Stimulated activated CD8-positive, alpha-beta memory T cell treated with anti-CD3 and anti-CD28 coated beads, Interleukin-12 subunit alpha, Interleukin-12 subunit beta, amount 100 ng/mL, for 24 hours (primary cell): ENCODE results near the gene CDK16.
"Not testable (repeated sequence)": the region's sequence is repeated elsewhere in the genome, so short reads cannot be mapped to it uniquely, and the experiment has no call there.

ENCODE experiments used
- DNase-seq: peaks from one replicate; pipeline ENCODE4 v3.0.0-alpha.2; 2020; ENCODE audit errors: extremely low read depth

Gene CDK16

DNA sequence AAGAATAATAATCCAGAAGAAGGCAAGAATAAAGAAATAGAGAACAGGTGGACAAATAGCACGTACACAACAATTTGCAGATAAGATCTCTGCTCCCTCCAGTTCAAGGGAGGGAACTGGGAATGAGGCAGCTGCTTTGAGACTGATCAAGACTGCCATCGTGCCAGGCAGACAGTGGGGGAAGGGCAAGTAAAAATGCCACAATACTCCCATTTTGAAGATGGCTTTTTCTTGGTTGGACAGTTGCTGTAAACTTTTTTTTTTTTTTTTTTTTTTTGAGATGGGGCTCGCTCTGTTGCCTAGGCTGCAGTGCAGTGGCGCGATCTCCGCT, 31.5 kb downstream of the CDK16 start:
- DNase-seq, result no peak

DNA sequence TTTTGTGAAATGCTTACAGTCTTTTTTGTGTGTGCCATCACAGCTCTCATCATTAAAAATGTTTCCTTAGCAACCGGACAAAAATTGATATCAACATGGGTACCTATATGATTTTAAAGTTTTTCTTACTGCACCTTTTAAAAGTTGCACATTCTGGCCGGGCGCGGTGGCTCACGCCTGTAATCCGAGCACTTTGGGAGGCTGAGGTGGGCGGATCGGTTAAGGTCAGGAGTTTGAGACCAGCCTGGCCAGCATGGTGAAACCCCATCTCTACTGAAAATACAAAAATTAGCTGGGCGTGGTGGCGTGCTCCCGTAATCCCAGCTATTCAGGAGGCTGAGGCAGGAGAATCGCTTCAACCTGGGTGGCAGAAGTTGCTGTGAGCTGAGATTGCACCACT, 39.1 kb downstream of the CDK16 start:
- DNase-seq, result not testable (repeated sequence)

DNA sequence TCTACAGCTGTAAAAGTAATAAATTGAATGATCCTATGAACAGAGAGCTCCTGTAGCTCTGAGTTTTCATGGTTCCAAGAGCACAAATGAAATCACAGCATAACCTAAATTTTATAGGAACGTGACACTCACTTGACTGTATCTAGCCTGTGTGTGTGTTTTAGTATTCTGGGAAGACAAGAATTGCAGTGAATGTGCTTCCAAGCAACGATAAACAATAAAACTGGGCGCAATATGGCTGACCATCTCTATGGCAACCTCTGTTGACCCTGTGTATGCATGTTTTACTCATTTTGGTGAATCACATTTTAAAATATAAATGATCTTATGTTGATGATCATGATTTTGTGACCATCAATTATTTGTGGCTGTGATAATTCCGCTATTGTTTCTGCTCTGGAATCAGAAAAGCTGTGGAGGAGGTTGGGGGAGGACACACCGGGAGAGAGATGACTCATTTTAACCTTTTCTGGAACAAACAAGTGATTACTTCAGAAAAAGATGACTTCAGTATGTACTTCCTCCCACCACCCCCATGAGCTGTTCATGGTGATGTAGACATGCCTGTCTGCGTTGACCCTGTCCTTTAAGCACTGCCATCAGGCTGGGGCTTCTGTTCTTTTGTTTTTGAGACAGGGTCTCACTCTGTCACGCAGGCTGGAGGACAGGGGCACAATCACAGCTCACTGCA, 46.1 kb downstream of the CDK16 start:
- no peak for DNase-seq

DNA sequence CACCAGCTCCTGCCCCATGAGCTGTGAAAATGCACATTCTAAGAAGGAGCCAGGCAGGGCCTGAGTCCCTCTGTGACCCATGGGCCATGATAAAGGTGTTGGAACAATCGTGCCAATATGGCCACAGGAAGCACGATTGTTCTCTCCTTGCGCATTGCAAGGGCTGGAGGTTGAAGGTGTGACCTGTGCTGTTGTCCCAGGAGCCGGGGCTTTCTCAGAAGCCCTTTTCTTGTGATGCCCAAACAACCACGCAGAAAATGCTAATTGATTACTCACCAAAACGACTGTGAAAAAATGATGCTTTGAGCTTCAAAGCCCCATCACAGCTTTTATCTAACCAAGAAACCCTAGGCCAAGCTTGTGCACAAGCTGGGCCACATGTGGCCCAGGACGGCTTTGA, 48.2 kb downstream of the CDK16 start:
- no peak for DNase-seq

DNA sequence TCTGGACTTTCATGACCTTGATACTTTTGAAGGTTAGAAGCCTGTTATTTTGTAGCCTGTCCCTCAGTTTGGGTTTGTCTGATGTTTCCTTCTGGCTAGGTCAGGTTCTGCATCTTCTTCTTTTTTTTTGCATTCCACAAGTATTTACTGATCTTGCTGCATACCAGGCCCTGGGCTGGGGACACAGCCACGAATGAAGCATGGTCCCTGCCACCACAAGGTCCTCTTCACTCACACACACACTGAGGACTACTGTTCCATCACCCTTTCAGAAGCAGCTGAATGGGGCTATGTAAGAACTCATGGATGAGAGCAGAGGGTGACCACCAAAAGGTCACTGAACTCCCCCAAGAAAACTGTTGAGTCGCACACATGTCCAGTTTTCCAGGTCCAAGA, 53.5 kb downstream of the CDK16 start:
- DNase-seq, result no peak

DNA sequence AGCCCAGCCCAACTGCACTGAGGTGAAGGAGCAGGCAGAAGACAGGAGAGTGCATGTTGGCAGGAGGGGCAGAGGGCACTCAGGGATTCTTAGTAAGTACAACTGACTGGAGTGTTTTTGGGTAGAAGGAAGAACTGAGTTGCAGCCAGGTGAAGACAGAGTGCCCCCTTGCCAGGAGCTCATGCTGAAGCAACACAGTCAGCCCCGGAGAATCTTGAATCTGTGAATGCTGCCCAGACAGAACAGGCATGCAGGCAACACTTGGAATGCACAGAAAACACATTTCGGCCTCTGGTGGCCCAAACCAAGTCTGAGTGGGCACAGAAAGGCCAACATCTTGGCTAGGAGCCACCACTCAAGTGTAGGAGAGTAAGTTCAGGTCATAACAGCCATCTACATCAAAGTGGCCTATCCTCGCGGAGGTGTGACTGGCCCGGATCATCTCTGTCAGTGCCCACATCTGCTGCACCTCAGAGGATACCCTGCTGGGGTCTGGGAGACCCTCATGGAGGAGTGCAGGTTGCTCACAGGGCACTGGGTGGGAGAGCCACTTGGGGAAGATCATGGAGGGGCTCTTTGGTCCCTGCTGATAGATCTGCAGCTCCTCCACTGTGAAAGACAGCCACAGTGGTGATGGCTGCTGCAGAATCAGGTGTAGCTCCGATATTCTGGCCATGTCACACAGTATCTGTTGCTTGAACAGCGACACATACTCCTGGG, 54.7 kb downstream of the CDK16 start:
- no peak for DNase-seq

DNA sequence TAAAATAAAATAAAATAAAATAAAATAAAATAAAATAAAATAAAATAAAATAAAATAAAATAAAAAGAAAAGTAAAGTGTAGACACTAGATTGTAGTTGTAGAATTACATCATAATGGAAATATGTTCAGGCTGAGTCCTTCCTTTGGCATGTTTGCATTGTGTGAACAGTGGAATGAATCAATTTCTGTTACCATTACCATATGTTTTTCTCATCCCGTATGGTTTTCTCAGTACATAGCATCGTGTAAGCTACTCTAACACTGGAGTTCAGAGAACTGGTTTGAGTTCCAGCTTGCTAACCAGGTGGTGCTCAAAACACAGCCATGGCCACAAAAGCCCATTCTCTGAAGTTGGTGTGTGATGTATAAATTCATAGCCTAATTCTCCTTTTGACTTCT, 60.2 kb downstream of the CDK16 start:
- no peak for DNase-seq
